ENCODE results near the gene PDE6B.

The PDE6B gene

GRCh38 chr4:612052-612748, 13.2 kb upstream of the PDE6B start:
- H3K27ac ChIP-seq: no peak overlapping the region
- no peaks in the 10 kb centered on the region for H3K27me3 ChIP-seq (ENCODE audit: insufficient read depth, low read depth, severe bottlenecking)
- no peak for DNase-seq
- peaks cover 9% of the 10 kb centered on the region for H3K9me3 ChIP-seq (ENCODE audit: severe bottlenecking)
- no peak for TF ChIP-seq CTCF (IDR thresholded peaks at IDR 0.05; ENCODE audit: low read depth, low read length)
- no peaks in the 10 kb centered on the region for H3K36me3 ChIP-seq
- H3K4me3 ChIP-seq (ENCODE audit: low read depth, low read length): no peak overlapping the region

GRCh38 chr4:612749-613125, 12.6 kb upstream of the PDE6B start:
- no peak overlapping the region for H3K27ac ChIP-seq
- no peak for DNase-seq
- H3K27me3 ChIP-seq (ENCODE audit: insufficient read depth, low read depth, severe bottlenecking): no peaks in the 10 kb centered on the region

DNA sequence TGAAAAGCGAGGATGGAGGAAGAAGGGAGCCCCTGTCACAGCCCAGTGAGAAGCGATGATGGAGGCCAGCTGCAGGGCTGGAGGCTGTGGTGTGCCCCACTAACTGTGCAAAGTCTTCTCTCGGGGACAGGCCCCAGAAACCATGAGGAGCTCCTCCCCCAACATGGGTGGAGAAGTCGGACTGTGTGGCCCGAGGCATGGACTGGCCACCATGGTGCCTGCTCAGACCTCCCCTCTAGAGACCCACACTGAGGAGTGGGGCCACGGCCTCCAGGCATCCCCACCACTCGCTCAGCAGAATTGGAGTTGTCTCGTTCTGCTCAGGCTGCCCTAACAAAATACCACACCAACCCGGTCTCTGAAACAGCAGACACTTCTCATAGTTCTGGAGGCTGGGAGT, 12.2 kb upstream of the PDE6B start:
- Histone ChIP-seq H3K9me3 (ENCODE audit: severe bottlenecking) (peaks cover 9% of the 10 kb centered on the region), H3K27ac (no peak overlapping the region), H3K27me3 (ENCODE audit: insufficient read depth, low read depth, severe bottlenecking) (no peaks in the 10 kb centered on the region), H3K4me3 (ENCODE audit: low read depth, low read length) (no peak overlapping the region), H3K36me3 (no peaks in the 10 kb centered on the region)
- DNase-seq: no peak
- TF ChIP-seq CTCF (IDR thresholded peaks at IDR 0.05; ENCODE audit: low read depth, low read length): no peak

More at GRCh38 chr4:612749-613125, 12.6 kb upstream of the PDE6B start:
- TF ChIP-seq CTCF (IDR thresholded peaks at IDR 0.05; ENCODE audit: low read depth, low read length): no peak
- Histone ChIP-seq H3K4me3 (ENCODE audit: low read depth, low read length) (no peak overlapping the region), H3K9me3 (ENCODE audit: severe bottlenecking) (peaks cover 9% of the 10 kb centered on the region), H3K36me3 (no peaks in the 10 kb centered on the region)

DNA sequence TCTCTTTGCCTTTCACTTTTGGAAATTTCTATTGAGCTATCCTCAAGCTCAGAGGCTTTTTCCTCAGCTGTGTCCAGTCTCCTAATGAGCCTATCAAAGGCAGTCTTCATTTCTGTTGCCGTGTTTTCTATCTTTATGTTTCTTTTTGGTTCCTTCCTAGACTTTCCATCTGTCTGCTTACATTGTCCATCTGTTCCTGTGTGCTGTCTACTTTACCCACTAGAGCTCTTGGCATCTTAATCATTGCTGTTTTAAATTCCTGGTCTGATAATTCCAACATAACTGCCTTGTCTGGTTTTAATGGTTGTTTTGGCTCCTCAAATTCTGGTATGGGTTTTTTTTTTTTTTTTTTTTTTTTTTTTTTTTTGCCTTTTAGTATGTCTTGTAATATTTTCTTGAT, 9.3 kb upstream of the PDE6B start:
- Histone ChIP-seq H3K27me3 (ENCODE audit: insufficient read depth, low read depth, severe bottlenecking) (no peaks in the 10 kb centered on the region), H3K27ac (no peak overlapping the region), H3K9me3 (ENCODE audit: severe bottlenecking) (peaks cover 2% of the 10 kb centered on the region), H3K4me3 (ENCODE audit: low read depth, low read length) (no peak overlapping the region), H3K36me3 (no peaks in the 10 kb centered on the region)
- TF ChIP-seq CTCF (IDR thresholded peaks at IDR 0.05; ENCODE audit: low read depth, low read length): no peak
- no peak for DNase-seq

DNA sequence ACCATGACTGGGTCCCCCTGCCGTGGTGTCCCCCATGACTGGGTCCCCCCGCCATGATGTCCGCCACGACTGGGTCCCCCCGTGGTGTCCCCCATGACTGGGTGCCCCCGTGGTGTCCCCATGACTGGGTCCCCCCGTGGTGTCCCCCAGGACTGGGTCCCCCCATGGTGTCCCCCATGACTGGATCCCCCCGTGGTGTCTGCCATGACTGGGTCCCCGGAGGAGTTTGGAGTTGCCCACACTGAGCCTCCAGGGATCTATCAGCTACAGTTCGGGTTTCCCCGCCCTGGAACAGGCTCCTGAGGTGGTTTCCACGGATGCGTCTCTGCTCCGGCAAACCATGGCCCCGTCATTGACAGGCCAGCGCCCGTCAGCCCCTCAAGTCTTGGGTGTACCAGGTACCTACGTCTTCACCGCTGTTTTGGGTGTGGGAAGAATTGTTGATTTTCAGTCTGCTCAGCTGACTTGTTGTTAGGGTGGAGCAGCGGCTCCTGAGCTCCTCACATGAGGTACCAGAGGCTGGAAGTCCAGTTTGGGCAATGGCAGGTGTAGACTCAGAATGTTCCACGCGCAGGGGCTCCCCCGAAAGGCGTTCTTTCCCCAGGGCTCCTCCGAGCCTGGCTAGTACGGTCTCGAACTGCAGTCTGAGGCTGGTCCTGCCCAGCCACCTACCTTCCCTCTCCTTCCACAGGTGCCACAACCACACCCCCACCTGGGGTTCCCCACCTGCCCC, 8.3 kb upstream of the PDE6B start:
- no peak for TF ChIP-seq CTCF (IDR thresholded peaks at IDR 0.05; ENCODE audit: low read depth, low read length)
- Histone ChIP-seq H3K27me3 (ENCODE audit: insufficient read depth, low read depth, severe bottlenecking) (no peaks in the 10 kb centered on the region), H3K36me3 (no peaks in the 10 kb centered on the region), H3K4me3 (ENCODE audit: low read depth, low read length) (no peak overlapping the region), H3K9me3 (ENCODE audit: severe bottlenecking) (peaks cover 2% of the 10 kb centered on the region), H3K27ac (no peak overlapping the region)
- DNase-seq: no peak
